ENCODE results near the gene ZC3H12A. TPM values are rescaled to one million over a fixed set of nuclear protein-coding genes. Genes with fewer than 3 reads are reported as not detected.
"Not testable (repeated sequence)": the region's sequence is repeated elsewhere in the genome, so short reads cannot be mapped to it uniquely, and the experiment has no call there.

The ZC3H12A gene
- total and polyA plus RNA-seq, 4 donors, result 2.1 to 10.9 (median 3.0) TPM

- not testable (repeated sequence) for DNase-seq (ENCODE audit: low spot score); H3K27me3 ChIP-seq (ENCODE audit: control insufficient read depth in 4 of 4, insufficient read depth in 4 of 4, low read length in 3 of 4); H3K4me3 ChIP-seq (ENCODE audit: low read depth in 1 of 3, low read length in 3 of 3); H3K9me3 ChIP-seq (ENCODE audit: control insufficient read depth in 4 of 4, low read length in 3 of 4); H3K27ac ChIP-seq (ENCODE audit: low read depth in 1 of 2, low read length in 2 of 2); H3K4me1 ChIP-seq (ENCODE audit: control insufficient read depth in 4 of 4, insufficient read depth in 4 of 4, low read length in 3 of 4); H3K9ac ChIP-seq (ENCODE audit: low read depth in 1 of 2, low read length in 2 of 2)
- peaks cover 4 to 27% (median 18%) of the 10 kb centered on the region in 4 donors for H3K36me3 ChIP-seq (ENCODE audit: control insufficient read depth in 4 of 4, insufficient read depth in 3 of 4, low read depth in 1 of 4, low read length in 3 of 4)
- WGBS, result 98% methylated on average over 2 of the region's 2 CpGs
These were observed 28.4 kb downstream of the ZC3H12A start for GRCh38 chr1:37502791-37503190.

DNA sequence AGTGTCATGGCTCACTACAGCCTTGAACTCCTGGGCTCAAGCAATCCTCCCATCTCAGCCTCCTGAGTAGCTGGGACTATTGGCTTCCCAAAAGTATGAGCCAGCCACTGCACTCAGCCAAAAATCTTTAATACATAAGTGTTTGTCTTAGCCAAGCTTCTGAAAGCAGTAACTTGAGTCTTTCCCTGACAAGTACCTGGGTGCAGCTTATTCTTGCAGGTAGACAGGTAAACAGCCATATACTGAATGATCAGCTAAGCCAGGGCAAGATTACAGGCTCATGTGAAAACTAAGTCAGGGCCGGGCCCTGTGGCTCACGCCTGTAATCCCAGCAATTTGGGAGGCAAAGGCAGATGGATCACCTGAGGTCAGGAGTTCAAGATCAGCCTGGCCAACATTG lies 32.4 kb downstream of the ZC3H12A start:
- Histone ChIP-seq H3K9ac (ENCODE audit: low read depth in 1 of 2, low read length in 2 of 2) (no peak overlapping the region), H3K27ac (ENCODE audit: low read depth in 1 of 2, low read length in 2 of 2) (no peak overlapping the region), H3K4me3 (ENCODE audit: low read depth in 1 of 3, low read length in 3 of 3) (no peak overlapping the region), H3K27me3 (ENCODE audit: control insufficient read depth in 4 of 4, insufficient read depth in 4 of 4, low read length in 3 of 4) (no peaks in the 10 kb centered on the region), H3K36me3 (ENCODE audit: control insufficient read depth in 4 of 4, insufficient read depth in 3 of 4, low read depth in 1 of 4, low read length in 3 of 4) (peaks cover 7 to 29% (median 22%) of the 10 kb centered on the region in 4 donors), H3K4me1 (ENCODE audit: control insufficient read depth in 4 of 4, insufficient read depth in 4 of 4, low read length in 3 of 4) (peaks cover 0 to 2% (median 0%) of the 10 kb centered on the region in 4 donors), H3K9me3 (ENCODE audit: control insufficient read depth in 4 of 4, low read length in 3 of 4) (no peaks in the 10 kb centered on the region)
- no peak for DNase-seq (ENCODE audit: low spot score)
- no peak for TF ChIP-seq RXRA (IDR thresholded peaks at IDR 0.05)
- TF ChIP-seq NR2F2 (IDR thresholded peaks at IDR 0.05), result no peak
- TF ChIP-seq FOXA1 (IDR thresholded peaks at IDR 0.05), result no peak
- TF ChIP-seq ZBTB33 (IDR thresholded peaks at IDR 0.05), result no peak
- 77% methylated on average over 2 of the region's 2 CpGs for WGBS

DNA sequence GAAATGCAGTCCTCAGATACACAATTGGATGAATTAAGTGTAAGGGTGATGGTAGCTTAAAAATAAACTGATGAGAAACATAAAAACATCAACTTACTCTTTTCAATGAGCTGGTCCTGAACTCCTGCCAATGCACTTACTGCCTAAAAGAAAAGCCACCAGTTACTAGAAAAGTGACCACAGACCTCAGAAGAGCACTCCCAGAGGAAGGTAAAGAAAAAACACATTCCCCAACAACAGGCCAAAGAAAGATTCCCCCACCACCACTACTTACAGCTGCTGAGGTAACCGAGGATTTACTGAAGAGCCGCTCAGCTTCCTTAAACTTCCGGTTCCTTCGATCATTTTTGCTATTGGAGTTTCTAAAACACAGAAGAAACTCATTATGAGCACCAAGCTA lies 34.8 kb downstream of the ZC3H12A start:
- DNase-seq (ENCODE audit: low spot score), result no peak
- no peak for TF ChIP-seq SP1 (IDR thresholded peaks at IDR 0.05)
- TF ChIP-seq YY1 (IDR thresholded peaks at IDR 0.05), result no peak
- no peak for TF ChIP-seq RAD21 (IDR thresholded peaks at IDR 0.05)
- TF ChIP-seq GABPA (IDR thresholded peaks at IDR 0.05 in 1 of 2, conservative IDR thresholded peaks at IDR 0.05 in 1 of 2), result no peak
- no peak for TF ChIP-seq EGR1 (IDR thresholded peaks at IDR 0.05; ENCODE audit: low read depth in 2 of 2)
- TF ChIP-seq FOXA1 (IDR thresholded peaks at IDR 0.05), result no peak
- no peak for TF ChIP-seq NR2F2 (IDR thresholded peaks at IDR 0.05)
- TF ChIP-seq, protein P1, sequence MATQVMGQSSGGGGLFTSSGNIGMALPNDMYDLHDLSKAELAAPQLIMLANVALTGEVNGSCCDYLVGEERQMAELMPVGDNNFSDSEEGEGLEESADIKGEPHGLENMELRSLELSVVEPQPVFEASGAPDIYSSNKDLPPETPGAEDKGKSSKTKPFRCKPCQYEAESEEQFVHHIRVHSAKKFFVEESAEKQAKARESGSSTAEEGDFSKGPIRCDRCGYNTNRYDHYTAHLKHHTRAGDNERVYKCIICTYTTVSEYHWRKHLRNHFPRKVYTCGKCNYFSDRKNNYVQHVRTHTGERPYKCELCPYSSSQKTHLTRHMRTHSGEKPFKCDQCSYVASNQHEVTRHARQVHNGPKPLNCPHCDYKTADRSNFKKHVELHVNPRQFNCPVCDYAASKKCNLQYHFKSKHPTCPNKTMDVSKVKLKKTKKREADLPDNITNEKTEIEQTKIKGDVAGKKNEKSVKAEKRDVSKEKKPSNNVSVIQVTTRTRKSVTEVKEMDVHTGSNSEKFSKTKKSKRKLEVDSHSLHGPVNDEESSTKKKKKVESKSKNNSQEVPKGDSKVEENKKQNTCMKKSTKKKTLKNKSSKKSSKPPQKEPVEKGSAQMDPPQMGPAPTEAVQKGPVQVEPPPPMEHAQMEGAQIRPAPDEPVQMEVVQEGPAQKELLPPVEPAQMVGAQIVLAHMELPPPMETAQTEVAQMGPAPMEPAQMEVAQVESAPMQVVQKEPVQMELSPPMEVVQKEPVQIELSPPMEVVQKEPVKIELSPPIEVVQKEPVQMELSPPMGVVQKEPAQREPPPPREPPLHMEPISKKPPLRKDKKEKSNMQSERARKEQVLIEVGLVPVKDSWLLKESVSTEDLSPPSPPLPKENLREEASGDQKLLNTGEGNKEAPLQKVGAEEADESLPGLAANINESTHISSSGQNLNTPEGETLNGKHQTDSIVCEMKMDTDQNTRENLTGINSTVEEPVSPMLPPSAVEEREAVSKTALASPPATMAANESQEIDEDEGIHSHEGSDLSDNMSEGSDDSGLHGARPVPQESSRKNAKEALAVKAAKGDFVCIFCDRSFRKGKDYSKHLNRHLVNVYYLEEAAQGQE (IDR thresholded peaks at IDR 0.05), result no peak
- TF ChIP-seq, protein P2, sequence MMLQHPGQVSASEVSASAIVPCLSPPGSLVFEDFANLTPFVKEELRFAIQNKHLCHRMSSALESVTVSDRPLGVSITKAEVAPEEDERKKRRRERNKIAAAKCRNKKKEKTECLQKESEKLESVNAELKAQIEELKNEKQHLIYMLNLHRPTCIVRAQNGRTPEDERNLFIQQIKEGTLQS (IDR thresholded peaks at IDR 0.05), result no peak
- TF ChIP-seq JUND (IDR thresholded peaks at IDR 0.05), result no peak
- no peak for TF ChIP-seq HNF4A (conservative IDR thresholded peaks at IDR 0.05)
- TF ChIP-seq HNF4G (IDR thresholded peaks at IDR 0.05), result no peak
- no peak for TF ChIP-seq FOXA2 (IDR thresholded peaks at IDR 0.05)
- TF ChIP-seq ZBTB33 (IDR thresholded peaks at IDR 0.05), result no peak
- TF ChIP-seq, protein P3, sequence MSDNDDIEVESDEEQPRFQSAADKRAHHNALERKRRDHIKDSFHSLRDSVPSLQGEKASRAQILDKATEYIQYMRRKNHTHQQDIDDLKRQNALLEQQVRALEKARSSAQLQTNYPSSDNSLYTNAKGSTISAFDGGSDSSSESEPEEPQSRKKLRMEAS (IDR thresholded peaks at IDR 0.05), result no peak
- no peak for TF ChIP-seq TAF1 (conservative IDR thresholded peaks at IDR 0.05)
- no peak for TF ChIP-seq RXRA (IDR thresholded peaks at IDR 0.05)
- TF ChIP-seq, protein P4, sequence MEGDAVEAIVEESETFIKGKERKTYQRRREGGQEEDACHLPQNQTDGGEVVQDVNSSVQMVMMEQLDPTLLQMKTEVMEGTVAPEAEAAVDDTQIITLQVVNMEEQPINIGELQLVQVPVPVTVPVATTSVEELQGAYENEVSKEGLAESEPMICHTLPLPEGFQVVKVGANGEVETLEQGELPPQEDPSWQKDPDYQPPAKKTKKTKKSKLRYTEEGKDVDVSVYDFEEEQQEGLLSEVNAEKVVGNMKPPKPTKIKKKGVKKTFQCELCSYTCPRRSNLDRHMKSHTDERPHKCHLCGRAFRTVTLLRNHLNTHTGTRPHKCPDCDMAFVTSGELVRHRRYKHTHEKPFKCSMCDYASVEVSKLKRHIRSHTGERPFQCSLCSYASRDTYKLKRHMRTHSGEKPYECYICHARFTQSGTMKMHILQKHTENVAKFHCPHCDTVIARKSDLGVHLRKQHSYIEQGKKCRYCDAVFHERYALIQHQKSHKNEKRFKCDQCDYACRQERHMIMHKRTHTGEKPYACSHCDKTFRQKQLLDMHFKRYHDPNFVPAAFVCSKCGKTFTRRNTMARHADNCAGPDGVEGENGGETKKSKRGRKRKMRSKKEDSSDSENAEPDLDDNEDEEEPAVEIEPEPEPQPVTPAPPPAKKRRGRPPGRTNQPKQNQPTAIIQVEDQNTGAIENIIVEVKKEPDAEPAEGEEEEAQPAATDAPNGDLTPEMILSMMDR (IDR thresholded peaks at IDR 0.05; ENCODE audit: low read depth, low read length, missing input control), result no peak
- Histone ChIP-seq H3K9me3 (ENCODE audit: control insufficient read depth in 4 of 4, low read length in 3 of 4) (no peaks in the 10 kb centered on the region), H3K4me1 (ENCODE audit: control insufficient read depth in 4 of 4, insufficient read depth in 4 of 4, low read length in 3 of 4) (peaks cover 3 to 8% (median 5%) of the 10 kb centered on the region in 4 donors), H3K36me3 (ENCODE audit: control insufficient read depth in 4 of 4, insufficient read depth in 3 of 4, low read depth in 1 of 4, low read length in 3 of 4) (peaks cover 9 to 33% (median 22%) of the 10 kb centered on the region in 4 donors), H3K4me3 (ENCODE audit: low read depth in 1 of 3, low read length in 3 of 3) (no peak overlapping the region), H3K27me3 (ENCODE audit: control insufficient read depth in 4 of 4, insufficient read depth in 4 of 4, low read length in 3 of 4) (no peaks in the 10 kb centered on the region), H3K9ac (ENCODE audit: low read depth in 1 of 2, low read length in 2 of 2) (no peak overlapping the region), H3K27ac (ENCODE audit: low read depth in 1 of 2, low read length in 2 of 2) (no peak overlapping the region)
- 92% methylated on average over 4 of the region's 4 CpGs for WGBS
